ENCODE data around the gene OR4D11.

DNA sequence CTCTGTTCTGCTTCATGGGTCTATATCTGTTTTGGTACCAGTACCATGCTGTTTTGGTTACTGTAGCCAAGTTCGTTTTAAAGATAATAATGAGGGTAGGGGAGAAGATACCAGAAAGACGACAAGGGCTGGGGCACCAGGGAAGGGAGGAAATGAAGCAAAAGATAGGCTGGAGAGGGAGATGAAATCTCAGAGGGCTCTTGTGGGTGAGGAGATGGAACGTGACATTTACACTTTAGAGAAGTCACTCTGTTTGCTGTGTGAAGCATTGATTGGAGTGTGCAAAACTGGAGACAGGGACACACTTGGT lies 41.4 kb downstream of the OR4D11 start:
- TF ChIP-seq POLR2A (IDR thresholded peaks at IDR 0.05) = no peak
- TF ChIP-seq, protein P1, sequence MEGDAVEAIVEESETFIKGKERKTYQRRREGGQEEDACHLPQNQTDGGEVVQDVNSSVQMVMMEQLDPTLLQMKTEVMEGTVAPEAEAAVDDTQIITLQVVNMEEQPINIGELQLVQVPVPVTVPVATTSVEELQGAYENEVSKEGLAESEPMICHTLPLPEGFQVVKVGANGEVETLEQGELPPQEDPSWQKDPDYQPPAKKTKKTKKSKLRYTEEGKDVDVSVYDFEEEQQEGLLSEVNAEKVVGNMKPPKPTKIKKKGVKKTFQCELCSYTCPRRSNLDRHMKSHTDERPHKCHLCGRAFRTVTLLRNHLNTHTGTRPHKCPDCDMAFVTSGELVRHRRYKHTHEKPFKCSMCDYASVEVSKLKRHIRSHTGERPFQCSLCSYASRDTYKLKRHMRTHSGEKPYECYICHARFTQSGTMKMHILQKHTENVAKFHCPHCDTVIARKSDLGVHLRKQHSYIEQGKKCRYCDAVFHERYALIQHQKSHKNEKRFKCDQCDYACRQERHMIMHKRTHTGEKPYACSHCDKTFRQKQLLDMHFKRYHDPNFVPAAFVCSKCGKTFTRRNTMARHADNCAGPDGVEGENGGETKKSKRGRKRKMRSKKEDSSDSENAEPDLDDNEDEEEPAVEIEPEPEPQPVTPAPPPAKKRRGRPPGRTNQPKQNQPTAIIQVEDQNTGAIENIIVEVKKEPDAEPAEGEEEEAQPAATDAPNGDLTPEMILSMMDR (IDR thresholded peaks at IDR 0.05) = no peak
